NCI-H2196 (cell line): ENCODE measurements around the gene PARD3B.
"Not testable (repeated sequence)": the region's sequence is repeated elsewhere in the genome, so short reads cannot be mapped to it uniquely, and the experiment has no call there.

ENCODE experiments used
- DNase-seq: peaks from one replicate; lab custom pipeline; 2025; ENCODE audit not compliant: unreplicated experiment; lab: John Stamatoyannopoulos, UW

Gene PARD3B

DNA sequence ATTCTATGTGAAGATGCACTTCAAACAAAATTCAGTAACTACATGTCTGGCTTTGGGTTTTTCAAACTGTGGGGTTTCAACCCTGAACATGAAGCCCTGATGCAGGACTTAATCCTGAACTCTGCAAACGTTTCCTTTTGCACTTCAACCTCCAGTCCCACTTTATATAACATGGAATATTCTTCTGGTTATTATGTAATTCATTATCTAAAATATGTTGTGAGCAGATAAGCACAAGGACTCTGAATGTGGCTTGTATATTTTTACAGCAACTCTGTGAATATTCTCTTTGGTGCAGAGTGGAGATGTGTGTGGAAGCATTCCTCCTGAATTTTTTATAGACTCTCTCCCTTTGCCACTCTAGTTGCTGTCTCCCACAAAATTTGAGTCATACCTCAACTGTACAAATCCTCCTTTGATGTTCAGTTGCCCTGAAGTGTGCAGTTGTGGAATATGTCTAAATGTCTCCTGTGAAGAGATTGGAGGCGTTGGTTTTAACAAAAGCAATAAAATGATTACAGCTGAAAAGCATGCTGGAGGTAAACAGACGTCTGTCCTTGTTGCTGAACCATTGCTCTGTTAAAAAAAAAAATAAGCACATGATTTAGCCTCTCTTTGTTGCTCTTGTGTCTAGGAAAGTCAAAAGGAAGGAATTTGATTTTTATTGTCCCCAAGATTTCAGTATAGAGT, 931.9 kb downstream of the PARD3B start:
- no peak for DNase-seq

DNA sequence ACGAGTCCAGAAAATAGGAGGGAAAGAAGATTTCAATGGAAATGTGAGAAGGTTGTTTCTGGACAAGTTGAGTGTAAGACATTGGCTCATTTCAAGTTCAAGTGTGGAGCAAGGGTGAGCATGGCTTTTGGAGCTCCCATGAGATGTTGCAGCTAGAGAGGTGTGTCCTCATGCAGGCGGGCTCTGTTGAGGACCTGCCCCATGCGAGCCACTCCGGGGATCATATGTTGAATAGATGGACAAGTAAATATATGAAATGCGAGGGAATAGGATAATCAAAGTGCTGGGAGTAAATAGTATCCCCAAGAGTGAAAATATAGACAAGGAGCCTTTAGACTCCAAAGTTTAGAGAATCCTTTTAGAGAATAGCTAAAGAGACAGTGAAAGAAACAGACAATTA, 936.6 kb downstream of the PARD3B start:
- no peak for DNase-seq

DNA sequence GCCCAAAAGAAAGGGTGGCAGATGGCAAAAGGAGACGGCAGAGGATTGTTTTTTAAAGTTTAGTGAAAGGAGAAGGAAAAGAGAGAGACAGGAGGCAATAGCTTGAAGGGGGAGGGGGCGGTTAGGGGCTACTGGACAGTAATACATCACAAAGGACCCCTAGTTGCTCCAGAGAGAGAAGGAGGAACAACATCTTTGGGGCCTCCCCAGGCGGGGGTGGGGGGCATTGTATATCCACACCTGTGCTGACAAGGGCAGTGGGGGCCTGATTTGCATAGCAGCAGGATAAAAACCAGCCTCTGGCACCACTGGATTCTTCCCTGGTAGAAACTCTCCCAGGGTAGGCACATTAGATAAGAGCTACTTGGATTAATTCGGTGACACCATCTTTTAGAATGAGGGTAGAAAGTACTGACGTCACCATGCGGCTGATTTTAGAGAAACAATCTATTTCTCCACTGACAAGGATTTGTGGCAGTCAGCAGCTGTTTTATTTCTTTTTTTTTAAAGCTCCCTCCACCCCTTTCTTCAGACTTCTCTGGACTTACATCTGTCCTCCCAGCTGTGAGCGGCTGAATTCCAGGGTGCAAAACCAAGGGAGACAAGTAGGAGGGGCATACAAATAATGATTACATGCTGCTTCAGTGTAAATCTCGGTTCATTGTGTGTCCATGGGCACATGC, 937.3 kb downstream of the PARD3B start:
- DNase-seq: no peak

- DNase-seq: no peak
Measured at GRCh38 chr2:205483095-205483494, 937.8 kb downstream of the PARD3B start.

GRCh38 chr2:205484215-205484614, 938.9 kb downstream of the PARD3B start:
- DNase-seq: no peak

- DNase-seq: no peak
Measured at GRCh38 chr2:205484764-205485163, 939.5 kb downstream of the PARD3B start.

DNA sequence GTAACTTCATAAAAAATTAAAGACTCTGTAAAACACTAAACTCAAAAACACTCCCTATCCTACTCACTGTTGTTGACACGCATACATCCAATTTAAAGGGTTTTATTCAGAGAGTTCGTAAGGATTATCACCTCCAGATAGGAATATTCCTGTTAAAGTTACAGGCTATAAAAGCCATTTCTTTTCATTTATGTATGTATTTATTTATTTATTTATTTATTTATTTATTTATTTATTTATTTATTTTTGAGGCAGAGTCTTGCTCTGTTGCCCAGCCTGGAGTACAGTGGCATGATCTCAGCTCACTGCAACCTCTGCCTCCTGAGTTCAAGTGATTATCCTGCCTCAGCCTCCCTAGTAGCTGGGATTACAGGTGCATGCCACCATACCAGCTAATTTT, 948.3 kb downstream of the PARD3B start:
- not testable (repeated sequence) for DNase-seq

DNA sequence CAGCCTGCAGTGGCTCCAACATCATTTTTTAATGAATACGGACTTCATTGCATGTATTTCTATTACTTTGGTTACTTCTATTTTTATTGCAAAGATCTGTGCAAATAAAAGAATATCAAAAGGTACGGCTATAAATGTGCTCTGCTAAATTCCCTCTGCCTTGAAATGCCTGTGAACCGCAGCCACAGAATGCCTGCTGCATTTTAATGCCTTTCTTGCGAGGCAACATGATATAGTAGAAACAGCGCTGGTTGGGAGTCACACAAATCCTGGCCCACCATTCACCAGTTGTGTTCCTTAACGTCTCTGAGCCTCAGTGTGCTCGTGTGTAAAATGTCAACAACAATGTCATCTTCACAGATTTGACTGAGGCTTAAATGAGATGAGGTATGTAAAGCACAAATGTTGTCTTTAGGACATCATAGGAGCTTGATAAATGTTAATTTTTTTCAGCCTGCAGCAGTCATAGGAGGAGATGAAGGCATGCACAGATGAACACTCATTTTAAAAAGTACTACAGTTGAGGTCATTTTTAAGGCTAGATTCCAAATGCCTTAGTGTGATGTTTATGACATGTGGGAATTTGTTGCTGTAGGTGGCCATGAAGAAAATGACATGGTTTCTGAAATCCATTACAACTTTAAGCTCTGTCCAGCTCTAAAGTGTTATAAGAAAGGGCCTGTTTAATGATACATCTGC, 949.4 kb downstream of the PARD3B start:
- no peak for DNase-seq

DNA sequence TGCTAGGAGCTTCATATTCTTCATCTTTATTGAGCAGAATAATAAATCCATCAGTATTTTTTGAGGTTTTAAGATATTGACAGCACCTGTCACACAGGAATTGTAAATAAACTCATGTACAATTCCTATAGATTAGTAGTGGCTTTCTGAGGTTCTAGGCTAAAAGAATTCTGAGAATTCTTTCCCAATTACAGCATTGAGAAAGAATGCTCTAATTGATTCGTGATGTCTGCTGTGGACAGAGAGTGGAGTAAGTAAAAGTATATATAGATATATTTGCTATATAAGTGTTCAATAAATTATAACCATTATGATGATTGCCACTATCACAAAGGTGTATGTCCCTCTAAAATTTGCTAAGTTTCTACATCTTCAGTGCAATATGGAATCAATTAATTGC, 950.5 kb downstream of the PARD3B start:
- DNase-seq: no peak

GRCh38 chr2:205496370-205496769, 951.1 kb downstream of the PARD3B start:
- DNase-seq: no peak

DNA sequence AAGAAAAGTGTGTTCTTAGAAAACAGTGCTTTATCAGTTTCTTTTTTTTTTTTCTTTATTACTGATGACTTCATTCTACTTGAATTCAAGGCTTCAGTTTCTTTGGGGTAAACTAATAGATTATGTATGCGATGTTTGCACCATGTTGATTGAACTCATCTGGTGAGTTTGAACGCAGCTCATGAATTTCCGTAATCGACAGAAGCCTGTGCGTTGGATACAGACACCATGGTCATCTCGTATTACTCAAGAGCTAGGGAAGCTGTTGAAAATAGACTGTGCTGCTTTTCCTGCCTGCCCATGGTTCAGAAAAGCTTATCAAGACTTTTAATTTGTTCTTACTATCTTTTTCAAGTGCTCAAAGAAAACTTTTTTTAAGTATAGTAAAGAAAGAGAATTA, 951.5 kb downstream of the PARD3B start:
- DNase-seq: no peak

- no peak for DNase-seq
Measured at GRCh38 chr2:205499006-205499405, 953.7 kb downstream of the PARD3B start.

GRCh38 chr2:205500065-205500464, 954.8 kb downstream of the PARD3B start:
- no peak for DNase-seq

DNA sequence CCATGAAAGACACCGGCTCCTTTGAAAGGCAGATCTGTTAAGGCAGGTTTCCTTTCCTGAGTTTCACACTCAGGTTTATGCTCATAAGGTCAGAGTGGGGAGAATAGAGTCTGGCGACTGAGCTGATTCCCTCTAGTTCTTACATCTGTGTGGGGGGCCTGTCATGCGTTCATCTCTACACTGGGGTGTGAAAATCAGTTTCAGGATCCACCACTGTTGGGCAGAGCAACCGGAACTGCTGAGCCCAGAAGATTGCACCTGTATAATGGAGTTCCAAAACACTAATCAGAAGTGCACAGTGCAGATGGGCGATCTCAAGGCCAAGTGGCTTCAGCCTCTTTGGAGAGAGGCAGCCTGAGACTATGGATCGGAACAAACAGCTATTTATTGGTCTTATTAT, 955.7 kb downstream of the PARD3B start:
- no peak for DNase-seq

- no peak for DNase-seq
Measured at GRCh38 chr2:205501826-205502225, 956.6 kb downstream of the PARD3B start.

DNA sequence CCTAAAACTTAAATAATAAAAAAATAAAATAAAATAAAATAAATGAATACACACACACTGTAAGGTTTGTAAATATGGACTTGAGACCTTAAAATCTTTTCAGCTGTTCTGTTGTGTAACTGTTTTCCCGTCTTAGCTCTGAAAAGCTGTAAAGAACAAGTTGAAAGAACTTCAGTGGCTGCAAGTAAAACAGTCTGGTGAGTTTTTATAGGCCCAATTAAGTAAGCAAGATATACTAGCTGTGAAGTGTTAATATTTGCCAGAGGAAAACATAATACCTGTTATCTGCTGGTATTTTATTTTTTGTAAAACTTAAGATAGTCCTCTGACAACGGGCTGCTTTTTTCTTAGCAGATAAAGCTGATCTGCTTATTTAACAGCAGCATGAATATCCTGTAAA, 960.1 kb downstream of the PARD3B start:
- no peak for DNase-seq

GRCh38 chr2:205509655-205510054, 964.4 kb downstream of the PARD3B start:
- no peak for DNase-seq

DNA sequence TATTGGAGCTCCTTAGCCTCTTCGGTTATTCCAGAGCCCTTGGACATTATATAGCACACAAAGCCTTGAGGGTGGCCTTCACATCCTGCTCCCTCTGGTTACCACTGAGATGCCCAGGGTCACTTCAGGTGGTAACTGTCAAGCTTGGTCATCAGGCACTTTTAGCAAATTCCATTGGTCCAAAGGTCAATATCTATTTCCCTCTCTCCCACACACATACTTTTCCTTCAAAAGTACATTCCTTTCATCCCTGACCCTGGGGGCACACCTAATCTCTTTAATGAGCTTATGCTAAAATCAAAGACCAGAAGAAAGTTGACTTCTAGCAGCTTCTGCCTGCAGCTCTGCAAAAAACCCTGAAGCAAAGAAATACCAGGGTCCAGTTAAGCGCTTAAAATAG, 965.1 kb downstream of the PARD3B start:
- DNase-seq: no peak

DNA sequence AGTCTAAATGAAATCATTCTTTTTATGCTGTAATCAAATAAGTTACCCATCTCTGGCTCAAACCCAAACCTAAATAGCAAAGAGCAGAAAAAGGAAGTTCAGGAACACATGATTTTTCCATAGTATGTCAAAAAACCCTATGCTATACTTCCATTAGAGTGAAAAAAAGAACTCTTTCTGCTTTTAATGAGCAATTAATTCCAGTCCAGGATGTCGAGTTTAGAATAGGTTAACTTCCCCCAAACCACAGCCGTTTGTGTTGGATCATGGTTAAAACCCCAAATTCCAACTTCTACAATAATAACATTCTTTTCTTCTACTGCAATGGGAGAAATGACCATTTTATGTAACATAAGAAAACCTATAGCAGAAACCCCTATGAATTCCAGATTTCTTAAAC, 965.9 kb downstream of the PARD3B start:
- DNase-seq: no peak

DNA sequence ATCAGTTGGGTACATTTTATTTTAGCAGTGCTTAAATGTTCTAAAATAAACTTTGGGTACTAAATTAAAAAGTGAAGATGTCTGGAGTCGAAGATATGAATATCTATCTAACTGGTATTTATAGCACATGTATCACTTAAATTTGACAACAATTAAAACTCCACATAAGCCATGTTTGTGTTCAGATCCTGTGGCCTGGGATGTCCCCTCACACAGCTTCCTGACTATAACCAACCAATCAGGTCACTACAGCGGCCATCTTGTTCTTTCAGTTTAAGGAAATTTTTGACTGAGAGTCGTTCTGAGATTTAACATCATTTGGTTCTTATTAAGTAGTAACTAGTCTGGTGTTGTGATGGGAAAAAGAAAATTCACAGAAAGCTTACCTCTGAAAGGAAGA, 966.4 kb downstream of the PARD3B start:
- DNase-seq: no peak

DNA sequence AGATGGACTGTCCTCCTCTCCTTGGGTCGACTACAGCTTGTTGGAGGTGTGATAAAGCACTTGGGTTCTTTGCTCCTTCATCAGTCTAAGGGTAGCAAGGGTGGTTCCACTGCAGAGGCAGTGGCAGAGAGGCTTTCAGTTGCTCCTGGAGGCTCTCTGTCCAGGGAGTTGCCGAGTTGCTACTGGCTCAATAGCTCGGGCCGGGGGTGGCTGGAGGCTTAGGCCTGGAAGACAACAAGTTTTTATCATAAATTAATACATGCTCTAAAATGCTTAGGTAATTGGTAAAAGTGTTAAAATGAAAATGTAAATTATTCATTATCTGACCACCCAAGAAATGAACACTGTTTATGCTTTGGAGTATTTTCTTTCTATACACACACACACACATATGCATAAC, 975.0 kb downstream of the PARD3B start:
- DNase-seq: no peak

DNA sequence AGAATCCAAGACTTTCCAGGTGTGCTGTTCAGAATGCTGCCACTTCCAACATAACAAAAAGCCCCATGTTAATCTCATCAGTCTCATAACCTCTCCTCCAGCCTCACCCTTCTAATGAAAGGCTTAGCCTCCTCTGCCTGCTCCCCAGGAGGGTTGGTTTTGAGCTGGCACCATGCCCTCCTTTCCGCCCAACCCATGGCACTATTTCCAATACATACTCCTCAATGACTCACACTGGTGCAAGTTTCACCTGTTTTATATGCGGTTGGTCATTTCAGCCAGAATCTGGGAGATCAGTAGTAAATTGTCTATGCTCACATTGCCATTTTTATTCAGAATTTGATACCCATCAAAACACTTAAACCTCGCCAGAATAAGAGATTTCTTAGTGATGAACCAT, 979.4 kb downstream of the PARD3B start:
- DNase-seq: no peak
